Breast epithelium (tissue), 3 donors: ENCODE data around the gene ACO2.

Experiments used
- POLR2A ChIP-seq: fragments of 450-650 bp; IDR thresholded peaks from one replicate; pipeline ENCODE4 v1.6.1; 2016; ENCODE audit warnings: antibody characterized with exemption, mild to moderate bottlenecking, moderate library complexity
- POLR2AphosphoS5 ChIP-seq, 3 donors: sonication (generic); formaldehyde crosslinking; IDR thresholded peaks; one replicate each; pipeline ENCODE4 v1.6.1; 2017; ENCODE audit warnings: antibody characterized with exemption in 3 of 3
- TF ChIP-seq, protein P1 (sequence below), 3 donors: fragments of 450-650 bp; IDR thresholded peaks; one replicate each; pipeline ENCODE4 v1.5.1; 2016 to 2017; ENCODE audit warnings: antibody characterized with exemption in 3 of 3, mild to moderate bottlenecking in 3 of 3, moderate library complexity in 3 of 3

DNA sequence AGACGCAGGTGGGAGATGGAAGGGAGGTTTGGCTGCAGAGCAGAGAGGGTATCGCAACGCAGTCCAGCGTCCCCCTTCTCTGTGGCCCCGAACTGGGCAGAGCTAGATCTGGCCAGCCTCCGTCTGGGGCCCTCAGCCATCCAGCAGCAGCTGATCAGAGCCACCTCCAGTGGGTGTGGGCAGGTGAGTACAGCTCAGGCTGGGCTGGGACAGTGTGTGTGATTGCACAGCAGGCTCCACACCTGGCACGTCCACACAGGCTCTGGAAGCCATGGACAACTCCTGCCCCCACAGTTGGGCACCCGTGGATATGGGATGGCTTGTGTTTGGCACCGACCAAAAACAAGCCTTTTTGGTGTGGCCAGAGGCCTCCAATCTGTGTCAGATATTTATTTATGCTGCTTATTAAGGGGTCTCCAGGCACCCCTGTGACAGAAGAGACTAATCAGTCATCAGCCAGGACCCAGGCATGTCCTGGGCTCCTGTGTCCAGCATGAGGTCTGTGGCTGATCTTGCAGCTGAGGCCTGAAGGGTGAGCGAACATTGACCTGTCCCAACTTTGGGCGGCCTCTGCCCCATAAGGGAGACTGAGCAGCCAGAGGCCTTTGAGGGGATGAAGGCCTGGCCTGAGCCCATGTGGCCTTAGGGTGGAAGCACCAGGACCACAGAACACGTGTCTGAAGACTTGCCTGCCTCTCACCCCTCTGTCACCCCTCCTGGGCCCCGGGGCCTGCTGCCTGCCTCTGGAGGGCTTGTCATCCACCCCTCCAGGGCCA is 56.7 kb downstream of the ACO2 start:
- TF ChIP-seq POLR2A (no peak), POLR2AphosphoS5 (IDR thresholded peaks at IDR 0.05) (no peak)
- TF ChIP-seq, protein P1, sequence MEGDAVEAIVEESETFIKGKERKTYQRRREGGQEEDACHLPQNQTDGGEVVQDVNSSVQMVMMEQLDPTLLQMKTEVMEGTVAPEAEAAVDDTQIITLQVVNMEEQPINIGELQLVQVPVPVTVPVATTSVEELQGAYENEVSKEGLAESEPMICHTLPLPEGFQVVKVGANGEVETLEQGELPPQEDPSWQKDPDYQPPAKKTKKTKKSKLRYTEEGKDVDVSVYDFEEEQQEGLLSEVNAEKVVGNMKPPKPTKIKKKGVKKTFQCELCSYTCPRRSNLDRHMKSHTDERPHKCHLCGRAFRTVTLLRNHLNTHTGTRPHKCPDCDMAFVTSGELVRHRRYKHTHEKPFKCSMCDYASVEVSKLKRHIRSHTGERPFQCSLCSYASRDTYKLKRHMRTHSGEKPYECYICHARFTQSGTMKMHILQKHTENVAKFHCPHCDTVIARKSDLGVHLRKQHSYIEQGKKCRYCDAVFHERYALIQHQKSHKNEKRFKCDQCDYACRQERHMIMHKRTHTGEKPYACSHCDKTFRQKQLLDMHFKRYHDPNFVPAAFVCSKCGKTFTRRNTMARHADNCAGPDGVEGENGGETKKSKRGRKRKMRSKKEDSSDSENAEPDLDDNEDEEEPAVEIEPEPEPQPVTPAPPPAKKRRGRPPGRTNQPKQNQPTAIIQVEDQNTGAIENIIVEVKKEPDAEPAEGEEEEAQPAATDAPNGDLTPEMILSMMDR (IDR thresholded peaks at IDR 0.05) = no peak
